ENCODE measurements around the gene CYB5R3.

CYB5R3 gene

GRCh38 chr22:42646569-42647525 lies 2.3 kb downstream of the CYB5R3 start:
- H3K27ac ChIP-seq: peak overlapping the region; percentile 15

GRCh38 chr22:42645938-42646568 lies 3.1 kb downstream of the CYB5R3 start:
- H3K27ac ChIP-seq: peak overlapping the region; percentile 27

More at GRCh38 chr22:42646569-42647525, 2.3 kb downstream of the CYB5R3 start:
- no peak for DNase-seq (ENCODE audit: low read depth, low spot score)

GRCh38 chr22:42645341-42645937 lies 3.8 kb downstream of the CYB5R3 start:
- DNase-seq (ENCODE audit: low read depth, low spot score): no peak
- peak overlapping the region; percentile 27 for H3K27ac ChIP-seq

More at GRCh38 chr22:42645938-42646568, 3.1 kb downstream of the CYB5R3 start:
- DNase-seq (ENCODE audit: low read depth, low spot score): no peak

- peak overlapping the region; percentile 27 for H3K27ac ChIP-seq
- DNase-seq (ENCODE audit: low read depth, low spot score): no peak
Measured at GRCh38 chr22:42644422-42645340, 4.5 kb downstream of the CYB5R3 start.

- H3K27ac ChIP-seq: no peak overlapping the region
- DNase-seq (ENCODE audit: low read depth, low spot score): no peak
Measured at GRCh38 chr22:42643634-42644421, 5.4 kb downstream of the CYB5R3 start.

GRCh38 chr22:42642806-42643633 lies 6.2 kb downstream of the CYB5R3 start:
- H3K27ac ChIP-seq: no peak overlapping the region
- DNase-seq (ENCODE audit: low read depth, low spot score): no peak

- H3K27ac ChIP-seq: no peak overlapping the region
- DNase-seq (ENCODE audit: low read depth, low spot score): no peak
Measured at GRCh38 chr22:42641801-42642413, 7.3 kb downstream of the CYB5R3 start.

GRCh38 chr22:42639541-42640241 lies 9.5 kb downstream of the CYB5R3 start:
- H3K27ac ChIP-seq: no peak overlapping the region
- no peak for DNase-seq (ENCODE audit: low read depth, low spot score)

GRCh38 chr22:42637555-42637954 lies 11.6 kb downstream of the CYB5R3 start:
- DNase-seq (ENCODE audit: low read depth, low spot score): no peak
- H3K27ac ChIP-seq: peak overlapping the region; percentile 98

GRCh38 chr22:42636506-42636905 lies 12.7 kb downstream of the CYB5R3 start:
- H3K27ac ChIP-seq: peak overlapping the region; percentile 98

GRCh38 chr22:42635531-42635930 lies 13.7 kb downstream of the CYB5R3 start:
- H3K27ac ChIP-seq: peak overlapping the region; percentile 98
- DNase-seq (ENCODE audit: low read depth, low spot score): peak; percentile 73

More at GRCh38 chr22:42636506-42636905, 12.7 kb downstream of the CYB5R3 start:
- DNase-seq (ENCODE audit: low read depth, low spot score): no peak

- no peak for DNase-seq (ENCODE audit: low read depth, low spot score)
- H3K27ac ChIP-seq: no peak overlapping the region
Measured at GRCh38 chr22:42633013-42633412, 16.2 kb downstream of the CYB5R3 start.

GRCh38 chr22:42632096-42632495 lies 17.1 kb downstream of the CYB5R3 start:
- no peak for DNase-seq (ENCODE audit: low read depth, low spot score)
- peak overlapping the region; percentile 47 for H3K27ac ChIP-seq

- DNase-seq (ENCODE audit: low read depth, low spot score): no peak
- H3K27ac ChIP-seq: peak overlapping the region; percentile 47
Measured at GRCh38 chr22:42630901-42631602, 18.1 kb downstream of the CYB5R3 start.

GRCh38 chr22:42630211-42630610 lies 19.0 kb downstream of the CYB5R3 start:
- H3K27ac ChIP-seq: no peak overlapping the region
- DNase-seq (ENCODE audit: low read depth, low spot score): no peak

GRCh38 chr22:42627981-42628380 lies 21.2 kb downstream of the CYB5R3 start:
- no peak for DNase-seq (ENCODE audit: low read depth, low spot score)

More at GRCh38 chr22:42627981-42628380, 21.2 kb downstream of the CYB5R3 start:
- no peak overlapping the region for H3K27ac ChIP-seq
